HG03457 (cell line): ENCODE results near the gene UQCRC1.
"Not testable (repeated sequence)": the region's sequence is repeated elsewhere in the genome, so short reads cannot be mapped to it uniquely, and the experiment has no call there.

Experiments
- ATAC-seq: cut with Tn5 transposase; IDR thresholded peaks from one replicate; pipeline ENCODE4 v1.9.1; 2021; ENCODE audit warnings: moderate number of reproducible peaks; ENCODE audit not compliant: unreplicated experiment

UQCRC1 gene

GRCh38 chr3:48556796-48557626, 52.4 kb downstream of the UQCRC1 start, which contains the start of gene PFKFB4:
TSS of gene PFKFB4 (minus strand) at chr3:48556803. CDS start at chr3:48556777, 26 bp downstream.
- ATAC-seq, result peak; percentile 78

GRCh38 chr3:48555949-48556795, 53.3 kb downstream of the UQCRC1 start:
- no peak for ATAC-seq

- ATAC-seq, result no peak
These were observed 54.1 kb downstream of the UQCRC1 start for GRCh38 chr3:48555231-48555948.

GRCh38 chr3:48553886-48554845, 55.3 kb downstream of the UQCRC1 start:
- ATAC-seq, result no peak

GRCh38 chr3:48553361-48553760, 56.1 kb downstream of the UQCRC1 start:
- no peak for ATAC-seq

GRCh38 chr3:48552111-48552951, 57.1 kb downstream of the UQCRC1 start:
- no peak for ATAC-seq

GRCh38 chr3:48551651-48552050, 57.8 kb downstream of the UQCRC1 start:
- ATAC-seq, result not testable (repeated sequence)
